Fibroblast of lung (primary cell): ENCODE measurements around the gene PPIE. TPM values are rescaled to one million over a fixed set of nuclear protein-coding genes. Genes with fewer than 3 reads are reported as not detected.

Source experiments
- DNase-seq, 2 donors: peaks; one replicate each; pipeline versions ENCODE4 v3.0.0 to v3.0.0-alpha.2; 2010; ENCODE audit warnings: low read depth in 2 of 2
- H2AFZ ChIP-seq: 2 replicates; pipeline ENCODE4 v1.5.1; 2012; ENCODE audit warnings: low read length, control low read depth, inconsistent platforms
- H3K27ac ChIP-seq: 2 replicates; pipeline ENCODE4 v1.5.1; 2011; ENCODE audit warnings: low read length, control low read depth; ENCODE audit not compliant: insufficient read depth
- H3K27me3 ChIP-seq: 2 replicates; pipeline ENCODE4 v1.5.1; 2011; ENCODE audit warnings: mild to moderate bottlenecking, low read length; ENCODE audit not compliant: control insufficient read depth, insufficient read depth
- H3K36me3 ChIP-seq: 2 replicates; pipeline ENCODE4 v1.5.1; 2011; ENCODE audit warnings: low read length; ENCODE audit not compliant: control insufficient read depth, insufficient read depth
- H3K4me1 ChIP-seq: 2 replicates; pipeline ENCODE4 v1.5.1; 2011; ENCODE audit warnings: low read length; ENCODE audit not compliant: control insufficient read depth, insufficient read depth; ENCODE audit errors: extremely low read depth
- H3K4me2 ChIP-seq: 2 replicates; pipeline ENCODE4 v1.5.1; 2011; ENCODE audit warnings: low read length, control low read depth; ENCODE audit not compliant: insufficient read depth; ENCODE audit errors: extremely low read depth
- H3K4me3 ChIP-seq, 4 experiments: fragments of 200-600 bp in 1 of 4; sonication (generic) in 1 of 4; replicated peaks in 1 of 4; 2 replicates each; pipeline ENCODE4 v1.5.1; 2011 to 2016; ENCODE audit warnings: low read length in 4 of 4, low read depth in 3 of 4, mild to moderate bottlenecking in 3 of 4, control low read depth in 2 of 4, inconsistent platforms in 1 of 4, mixed read lengths in 1 of 4; ENCODE audit not compliant: insufficient read depth in 1 of 4; ENCODE audit errors: control extremely low read depth in 1 of 4
- H3K79me2 ChIP-seq: 2 replicates; pipeline ENCODE4 v1.5.1; 2012; ENCODE audit warnings: mild to moderate bottlenecking, low read length, inconsistent platforms; ENCODE audit not compliant: control insufficient read depth, insufficient read depth
- H3K9ac ChIP-seq: 2 replicates; pipeline ENCODE4 v1.5.1; 2011; ENCODE audit warnings: mild to moderate bottlenecking, low read length, control low read depth; ENCODE audit not compliant: insufficient read depth
- H3K9me3 ChIP-seq: 2 replicates; pipeline ENCODE4 v1.5.1; 2012; ENCODE audit warnings: low read depth, low read length; ENCODE audit not compliant: control insufficient read depth, insufficient read depth
- H4K20me1 ChIP-seq: 2 replicates; pipeline ENCODE4 v1.5.1; 2011; ENCODE audit warnings: low read length; ENCODE audit not compliant: control insufficient read depth, insufficient read depth; ENCODE audit errors: extremely low read depth
- EZH2 ChIP-seq: IDR thresholded peaks from 2 replicates; pipeline ENCODE4 v1.5.1; 2012; ENCODE audit warnings: low read length, control low read depth, mild to moderate bottlenecking; ENCODE audit errors: missing control alignments
- polyA plus RNA-seq, 2 donors: library from polyadenylated mRNA; depleted of rRNA in 1 of 2; stranded (reverse) in 1 of 2; unstranded in 1 of 2; fragments of >200 nt; gene quantifications; 2 replicates each; pipeline ENCODE4 v1.2.1, GENCODE V29; 2011 to 2012; ENCODE audit warnings: missing spikeins in 1 of 2
- total RNA-seq: library from RNA; depleted of rRNA; stranded (reverse); fragments of >200 nt; gene quantifications from 2 replicates; pipeline ENCODE4 v1.2.1, GENCODE V29; 2014
- TF ChIP-seq, protein P1 (sequence below), 2 donors: IDR thresholded peaks in 1 of 2; conservative IDR thresholded peaks in 1 of 2; 1 replicate in 1 of 2; 2 replicates in 1 of 2; pipeline ENCODE4 v1.5.1; 2011 to 2012; ENCODE audit warnings: low read length in 2 of 2, control low read depth in 1 of 2, inconsistent platforms in 1 of 2, low read depth in 1 of 2, mild to moderate bottlenecking in 1 of 2

Gene PPIE
- total and polyA plus RNA-seq, 2 donors (not counting 1 experiment from before 2014, with no cell fraction given), result 38.8 to 58.8 TPM

DNA sequence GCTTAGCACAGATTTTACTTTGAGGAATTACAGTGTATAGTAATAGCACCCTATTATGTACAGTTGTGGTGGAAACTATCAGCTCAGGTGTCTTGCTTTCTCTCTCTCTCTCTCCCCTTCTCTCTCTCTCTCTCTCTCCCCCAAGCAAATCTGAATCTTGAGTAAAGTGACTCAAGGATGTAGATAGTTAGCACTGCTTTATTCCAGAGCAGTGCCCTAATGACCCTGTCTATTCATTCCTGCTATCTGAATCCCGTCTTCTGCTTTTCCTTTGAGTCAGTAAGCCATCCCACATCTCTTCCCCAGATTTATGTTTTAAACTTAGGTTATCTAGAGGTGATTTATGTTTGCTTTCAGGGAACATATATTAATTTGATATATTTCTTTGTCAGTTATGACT, 42.2 kb upstream of the PPIE start:
- H3K9me3 ChIP-seq, result no peaks in the 10 kb centered on the region
- H3K27me3 ChIP-seq, result peaks cover 45% of the 10 kb centered on the region

DNA sequence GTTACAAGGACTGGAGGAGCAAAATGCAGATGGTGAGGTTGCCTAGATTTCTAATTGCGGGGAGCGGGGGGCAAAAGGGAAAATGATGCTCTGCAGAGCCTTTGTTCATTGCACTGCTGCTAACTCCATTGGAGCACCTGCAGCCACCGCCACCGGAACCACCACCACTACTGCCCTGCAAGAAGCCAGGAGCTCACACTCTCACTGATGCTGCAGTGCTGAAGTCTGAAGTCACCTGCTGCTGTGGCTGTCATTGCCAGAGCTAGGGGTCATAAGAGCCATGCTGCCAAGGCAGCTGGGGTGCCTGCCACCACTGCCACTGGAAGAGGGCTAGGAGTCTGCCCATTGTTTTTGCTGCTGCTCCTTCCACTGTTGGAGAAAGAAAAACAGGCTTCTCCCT, 40.1 kb upstream of the PPIE start:
- Histone ChIP-seq H3K27ac (no peak overlapping the region), H3K9ac (no peak overlapping the region), H3K9me3 (no peaks in the 10 kb centered on the region), H3K4me3 (no peak overlapping the region), H3K4me1 (peaks cover 2% of the 10 kb centered on the region), H2AFZ (no peak overlapping the region), H3K4me2 (no peak overlapping the region), H3K27me3 (peaks cover 35% of the 10 kb centered on the region), H3K79me2 (no peaks in the 10 kb centered on the region), H4K20me1 (no peaks in the 10 kb centered on the region), H3K36me3 (no peaks in the 10 kb centered on the region)
- TF ChIP-seq, protein P1, sequence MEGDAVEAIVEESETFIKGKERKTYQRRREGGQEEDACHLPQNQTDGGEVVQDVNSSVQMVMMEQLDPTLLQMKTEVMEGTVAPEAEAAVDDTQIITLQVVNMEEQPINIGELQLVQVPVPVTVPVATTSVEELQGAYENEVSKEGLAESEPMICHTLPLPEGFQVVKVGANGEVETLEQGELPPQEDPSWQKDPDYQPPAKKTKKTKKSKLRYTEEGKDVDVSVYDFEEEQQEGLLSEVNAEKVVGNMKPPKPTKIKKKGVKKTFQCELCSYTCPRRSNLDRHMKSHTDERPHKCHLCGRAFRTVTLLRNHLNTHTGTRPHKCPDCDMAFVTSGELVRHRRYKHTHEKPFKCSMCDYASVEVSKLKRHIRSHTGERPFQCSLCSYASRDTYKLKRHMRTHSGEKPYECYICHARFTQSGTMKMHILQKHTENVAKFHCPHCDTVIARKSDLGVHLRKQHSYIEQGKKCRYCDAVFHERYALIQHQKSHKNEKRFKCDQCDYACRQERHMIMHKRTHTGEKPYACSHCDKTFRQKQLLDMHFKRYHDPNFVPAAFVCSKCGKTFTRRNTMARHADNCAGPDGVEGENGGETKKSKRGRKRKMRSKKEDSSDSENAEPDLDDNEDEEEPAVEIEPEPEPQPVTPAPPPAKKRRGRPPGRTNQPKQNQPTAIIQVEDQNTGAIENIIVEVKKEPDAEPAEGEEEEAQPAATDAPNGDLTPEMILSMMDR (conservative IDR thresholded peaks at IDR 0.05 in 1 of 2, IDR thresholded peaks at IDR 0.05 in 1 of 2; ENCODE audit: low read depth in 1 of 2, low read length in 2 of 2), result no peak
- TF ChIP-seq EZH2, result no peak
- no peak for DNase-seq

More for the DNA sequence above, 42.2 kb upstream of the PPIE start:
- TF ChIP-seq, protein P1 (conservative IDR thresholded peaks at IDR 0.05 in 1 of 2, IDR thresholded peaks at IDR 0.05 in 1 of 2; ENCODE audit: low read depth in 1 of 2, low read length in 2 of 2), result no peak
- no peak for TF ChIP-seq EZH2
- Histone ChIP-seq H3K4me2 (no peak overlapping the region), H3K27ac (no peak overlapping the region), H3K36me3 (no peaks in the 10 kb centered on the region), H3K79me2 (no peaks in the 10 kb centered on the region), H3K4me3 (no peak overlapping the region), H3K4me1 (peaks cover 2% of the 10 kb centered on the region), H3K9ac (no peak overlapping the region), H4K20me1 (no peaks in the 10 kb centered on the region), H2AFZ (no peak overlapping the region)
- DNase-seq, result no peak

DNA sequence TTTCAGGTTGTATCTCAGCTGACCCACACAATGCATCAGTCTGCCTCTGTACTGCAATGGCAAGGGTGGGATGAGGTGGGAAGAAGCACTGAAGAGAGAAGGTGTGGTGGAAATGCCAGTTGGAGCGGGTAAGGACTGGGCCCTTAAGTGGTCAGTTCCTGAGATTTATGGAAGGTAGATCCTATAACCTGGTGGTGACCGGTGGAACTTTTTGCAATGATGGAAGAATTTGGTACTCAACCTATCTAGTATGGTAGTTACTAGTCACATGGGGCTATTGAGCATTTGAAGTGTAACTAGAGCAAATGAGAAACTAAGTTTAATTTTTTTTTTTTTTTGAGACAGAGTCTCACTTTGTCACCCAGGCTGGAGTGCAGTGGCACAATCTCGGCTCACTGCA, 39.3 kb upstream of the PPIE start:
- DNase-seq, result no peak
- peaks cover 2% of the 10 kb centered on the region for H3K4me1 ChIP-seq
- no peaks in the 10 kb centered on the region for H3K9me3 ChIP-seq
- H4K20me1 ChIP-seq, result no peaks in the 10 kb centered on the region
- no peak overlapping the region for H2AFZ ChIP-seq
- H3K4me2 ChIP-seq, result no peak overlapping the region
- H3K27me3 ChIP-seq, result peaks cover 30% of the 10 kb centered on the region
- H3K4me3 ChIP-seq, result no peak overlapping the region
- no peaks in the 10 kb centered on the region for H3K79me2 ChIP-seq
- no peaks in the 10 kb centered on the region for H3K36me3 ChIP-seq
- TF ChIP-seq EZH2, result no peak
- TF ChIP-seq, protein P1 (conservative IDR thresholded peaks at IDR 0.05 in 1 of 2, IDR thresholded peaks at IDR 0.05 in 1 of 2; ENCODE audit: low read depth in 1 of 2, low read length in 2 of 2), result no peak
- H3K9ac ChIP-seq, result no peak overlapping the region
- H3K27ac ChIP-seq, result no peak overlapping the region
